HCT116 (cell line): ENCODE measurements around the gene CPN2.

Experiments used
- CTCF ChIP-seq, 3 experiments: fragments of 200-600 bp in 1 of 3; sonication (generic) in 1 of 3; IDR thresholded peaks in 2 of 3; conservative IDR thresholded peaks in 1 of 3; 2 replicates each; pipeline ENCODE4 v1.5.1; 2012 to 2017; ENCODE audit warnings: low read depth in 2 of 3, low read length in 2 of 3, antibody characterized with exemption in 1 of 3, borderline replicate concordance in 1 of 3, control low read depth in 1 of 3, mild to moderate bottlenecking in 1 of 3, mixed read lengths in 1 of 3, mixed run types in 1 of 3, moderate library complexity in 1 of 3; ENCODE audit not compliant: insufficient read depth in 1 of 3
- EGR1 ChIP-seq: IDR thresholded peaks from 2 replicates; pipeline ENCODE4 v1.6.1; 2012; ENCODE audit warnings: low read depth
- ELF1 ChIP-seq: IDR thresholded peaks from 2 replicates; pipeline ENCODE4 v1.6.1; 2012; ENCODE audit warnings: low read depth, borderline replicate concordance
- EZH2 ChIP-seq: fragments of 200-600 bp; sonication (generic); IDR thresholded peaks from 2 replicates; pipeline ENCODE4 v1.6.1; 2017; ENCODE audit warnings: antibody characterized with exemption, mixed run types
- EZH2phosphoT487 ChIP-seq: fragments of 200-600 bp; IDR thresholded peaks from 2 replicates; pipeline ENCODE4 v1.6.1; 2018; ENCODE audit warnings: antibody characterized with exemption, borderline replicate concordance
- JUND ChIP-seq: IDR thresholded peaks from 2 replicates; pipeline ENCODE4 v1.6.1; 2012
- POLR2A ChIP-seq: IDR thresholded peaks from 2 replicates; pipeline ENCODE4 v1.7.0; 2011; ENCODE audit warnings: borderline replicate concordance; ENCODE audit not compliant: insufficient read depth, insufficient read length; ENCODE audit errors: extremely low read depth
- POLR2AphosphoS5 ChIP-seq: IDR thresholded peaks from 2 replicates; pipeline ENCODE4 v1.6.1; 2011; ENCODE audit warnings: mild to moderate bottlenecking, low read depth, low read length, moderate library complexity
- RAD21 ChIP-seq: IDR thresholded peaks from 2 replicates; pipeline ENCODE4 v1.6.1; 2012; ENCODE audit warnings: low read depth, mild to moderate bottlenecking
- SIN3A ChIP-seq: IDR thresholded peaks from 2 replicates; pipeline ENCODE4 v1.6.1; 2012; ENCODE audit warnings: low read depth
- SP1 ChIP-seq: IDR thresholded peaks from 2 replicates; pipeline ENCODE4 v1.6.1; 2012; ENCODE audit warnings: low read depth
- SRF ChIP-seq: IDR thresholded peaks from 2 replicates; pipeline ENCODE4 v1.6.1; 2012; ENCODE audit warnings: low read depth
- YY1 ChIP-seq: IDR thresholded peaks from 2 replicates; pipeline ENCODE4 v1.6.1; 2011; ENCODE audit warnings: low read length, low read depth, moderate library complexity, mild to moderate bottlenecking; ENCODE audit not compliant: insufficient replicate concordance; ENCODE audit errors: extremely low read depth
- TF ChIP-seq, protein P1 (sequence below): IDR thresholded peaks from 2 replicates; pipeline ENCODE4 v1.6.1; 2012; ENCODE audit warnings: low read depth

DNA sequence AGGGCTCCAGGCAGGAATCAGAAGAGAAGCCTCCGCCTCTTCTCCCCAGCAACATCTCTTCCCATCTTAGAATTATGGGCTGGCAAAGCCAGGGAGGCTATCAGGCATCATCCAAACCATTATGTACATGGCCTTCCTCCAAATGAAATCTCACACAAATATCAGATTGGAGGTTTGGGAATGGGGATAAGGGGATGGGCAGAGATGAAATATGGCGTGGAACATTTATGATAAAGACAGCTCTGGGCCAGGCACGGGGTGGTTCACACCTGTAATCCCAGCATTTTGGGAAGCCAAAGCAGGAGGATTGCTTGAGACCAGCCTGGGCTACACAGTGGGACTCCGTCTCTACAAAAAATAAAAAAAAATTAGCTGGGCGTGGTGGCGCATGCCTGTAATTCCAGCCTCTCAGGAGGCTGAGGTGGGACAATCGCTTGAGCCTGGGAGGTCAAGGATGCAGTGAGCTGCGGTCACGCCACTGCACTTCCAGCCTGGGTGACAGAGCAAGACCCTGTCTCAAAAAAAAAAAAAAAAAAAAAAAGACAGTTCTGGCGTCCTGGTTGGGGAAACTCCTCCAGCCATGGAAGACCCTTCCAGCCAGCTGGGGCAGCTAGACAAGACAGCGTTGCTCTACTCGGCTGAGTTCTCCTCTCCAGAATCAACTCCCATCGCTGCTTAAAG lies 36.6 kb downstream of the CPN2 start:
- TF ChIP-seq CTCF (IDR thresholded peaks at IDR 0.05 in 2 of 3, conservative IDR thresholded peaks at IDR 0.05 in 1 of 3; ENCODE audit: borderline replicate concordance in 1 of 3, insufficient read depth in 1 of 3, low read depth in 2 of 3, low read length in 2 of 3) (no peak), EGR1 (no peak), EZH2phosphoT487 (no peak), SIN3A (no peak), YY1 (no peak), POLR2A (no peak), EZH2 (no peak), POLR2AphosphoS5 (no peak), RAD21 (no peak), JUND (no peak), SP1 (no peak), SRF (no peak), ELF1 (no peak)
- TF ChIP-seq, protein P1, sequence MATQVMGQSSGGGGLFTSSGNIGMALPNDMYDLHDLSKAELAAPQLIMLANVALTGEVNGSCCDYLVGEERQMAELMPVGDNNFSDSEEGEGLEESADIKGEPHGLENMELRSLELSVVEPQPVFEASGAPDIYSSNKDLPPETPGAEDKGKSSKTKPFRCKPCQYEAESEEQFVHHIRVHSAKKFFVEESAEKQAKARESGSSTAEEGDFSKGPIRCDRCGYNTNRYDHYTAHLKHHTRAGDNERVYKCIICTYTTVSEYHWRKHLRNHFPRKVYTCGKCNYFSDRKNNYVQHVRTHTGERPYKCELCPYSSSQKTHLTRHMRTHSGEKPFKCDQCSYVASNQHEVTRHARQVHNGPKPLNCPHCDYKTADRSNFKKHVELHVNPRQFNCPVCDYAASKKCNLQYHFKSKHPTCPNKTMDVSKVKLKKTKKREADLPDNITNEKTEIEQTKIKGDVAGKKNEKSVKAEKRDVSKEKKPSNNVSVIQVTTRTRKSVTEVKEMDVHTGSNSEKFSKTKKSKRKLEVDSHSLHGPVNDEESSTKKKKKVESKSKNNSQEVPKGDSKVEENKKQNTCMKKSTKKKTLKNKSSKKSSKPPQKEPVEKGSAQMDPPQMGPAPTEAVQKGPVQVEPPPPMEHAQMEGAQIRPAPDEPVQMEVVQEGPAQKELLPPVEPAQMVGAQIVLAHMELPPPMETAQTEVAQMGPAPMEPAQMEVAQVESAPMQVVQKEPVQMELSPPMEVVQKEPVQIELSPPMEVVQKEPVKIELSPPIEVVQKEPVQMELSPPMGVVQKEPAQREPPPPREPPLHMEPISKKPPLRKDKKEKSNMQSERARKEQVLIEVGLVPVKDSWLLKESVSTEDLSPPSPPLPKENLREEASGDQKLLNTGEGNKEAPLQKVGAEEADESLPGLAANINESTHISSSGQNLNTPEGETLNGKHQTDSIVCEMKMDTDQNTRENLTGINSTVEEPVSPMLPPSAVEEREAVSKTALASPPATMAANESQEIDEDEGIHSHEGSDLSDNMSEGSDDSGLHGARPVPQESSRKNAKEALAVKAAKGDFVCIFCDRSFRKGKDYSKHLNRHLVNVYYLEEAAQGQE: no peak
